ENCODE measurements around the gene CIBAR2. TPM values are rescaled to one million over a fixed set of nuclear protein-coding genes. Genes with fewer than 3 reads are reported as not detected.
"Not testable (repeated sequence)": the region's sequence is repeated elsewhere in the genome, so short reads cannot be mapped to it uniquely, and the experiment has no call there.

The CIBAR2 gene
- total RNA-seq, 2 experiments from 2014 or later: not detected

GRCh38 chr16:85056211-85056748 lies 56.0 kb downstream of the CIBAR2 start:
- intact Hi-C loops (cut with micrococcal nuclease): no loop called here
- Mint-ChIP-seq H3K4me3 (peak overlapping the region; percentile 64), H3K36me3 (ENCODE audit: low read depth) (peaks cover 1% of the 10 kb centered on the region), H3K9me3 (no peaks in the 10 kb centered on the region), H3K27ac (peak overlapping the region; percentile 84), H3K4me1 (ENCODE audit: low read depth) (peaks cover 39% of the 10 kb centered on the region), H3K27me3 (ENCODE audit: low read depth) (no peaks in the 10 kb centered on the region)
- CTCF ChIA-PET: interaction anchor here (1.1 to 2.2 kb wide), 5 partner anchors 10 to 30 kb away, joined by 4 to 9 read pairs (median 6); partner anchors contain the start of gene KIAA0513
- DNase-seq: peak; percentile 35

- Mint-ChIP-seq H3K27ac (peak overlapping the region; percentile 84), H3K4me3 (peak overlapping the region; percentile 64), H3K27me3 (ENCODE audit: low read depth) (no peaks in the 10 kb centered on the region), H3K36me3 (ENCODE audit: low read depth) (peaks cover 1% of the 10 kb centered on the region), H3K9me3 (no peaks in the 10 kb centered on the region), H3K4me1 (ENCODE audit: low read depth) (peaks cover 39% of the 10 kb centered on the region)
- intact Hi-C loops (cut with micrococcal nuclease): loop anchor here (1.0 kb wide), 3 partner anchors 26 to 44 kb away; partner anchors contain the start of gene ZDHHC7
- CTCF ChIA-PET: interaction anchor here (0.7 to 2.2 kb wide), 7 partner anchors 9 to 31 kb away, joined by 3 to 9 read pairs (median 5); partner anchors contain the start of gene KIAA0513
- DNase-seq: peak; percentile 77
Observed at GRCh38 chr16:85055493-85056210, 56.6 kb downstream of the CIBAR2 start.

- DNase-seq: no peak
- intact Hi-C loops (cut with micrococcal nuclease): loop anchor here (1.0 kb wide), 3 partner anchors 26 to 44 kb away; partner anchors contain the start of gene ZDHHC7
- H3K27ac Mint-ChIP-seq: peak overlapping the region; percentile 84
- H3K4me3 Mint-ChIP-seq: peak overlapping the region; percentile 64
- peaks cover 41% of the 10 kb centered on the region for H3K4me1 Mint-ChIP-seq (ENCODE audit: low read depth)
- H3K36me3 Mint-ChIP-seq (ENCODE audit: low read depth): peaks cover 1% of the 10 kb centered on the region
- CTCF ChIA-PET: interaction anchor here (0.7 to 2.2 kb wide), 5 partner anchors 8 to 94 kb away, joined by 3 to 9 read pairs (median 6); no protein-coding TSS in a partner anchor
- H3K27me3 Mint-ChIP-seq (ENCODE audit: low read depth): no peaks in the 10 kb centered on the region
- no peaks in the 10 kb centered on the region for H3K9me3 Mint-ChIP-seq
Observed at GRCh38 chr16:85054948-85055492, 57.3 kb downstream of the CIBAR2 start.

GRCh38 chr16:85054321-85054720 lies 58.0 kb downstream of the CIBAR2 start:
- H3K27me3 Mint-ChIP-seq (ENCODE audit: low read depth); H3K36me3 Mint-ChIP-seq (ENCODE audit: low read depth); H3K4me3 Mint-ChIP-seq; H3K9me3 Mint-ChIP-seq; intact Hi-C loops (cut with micrococcal nuclease); H3K27ac Mint-ChIP-seq; DNase-seq: not testable (repeated sequence)
- peaks cover 44% of the 10 kb centered on the region for H3K4me1 Mint-ChIP-seq (ENCODE audit: low read depth)
- CTCF ChIA-PET: interaction anchor here (0.7 to 1.2 kb wide), 3 partner anchors 8 to 95 kb away, joined by 3 to 9 read pairs (median 7); no protein-coding TSS in a partner anchor

- Mint-ChIP-seq H3K9me3 (no peaks in the 10 kb centered on the region), H3K36me3 (ENCODE audit: low read depth) (no peaks in the 10 kb centered on the region), H3K4me1 (ENCODE audit: low read depth) (peaks cover 42% of the 10 kb centered on the region), H3K27ac (no peak overlapping the region), H3K4me3 (no peak overlapping the region), H3K27me3 (ENCODE audit: low read depth) (no peaks in the 10 kb centered on the region)
- no peak for DNase-seq
- intact Hi-C loops (cut with micrococcal nuclease): no loop called here
- CTCF ChIA-PET: interaction anchor here (1.1 kb wide), 1 partner anchor 34 kb away, joined by 4 read pairs; no protein-coding TSS in a partner anchor
Observed at GRCh38 chr16:85052536-85052935, 59.7 kb downstream of the CIBAR2 start.

GRCh38 chr16:85051683-85052082 lies 60.6 kb downstream of the CIBAR2 start:
- Mint-ChIP-seq H3K27ac (no peak overlapping the region), H3K4me3 (no peak overlapping the region), H3K4me1 (ENCODE audit: low read depth) (peaks cover 42% of the 10 kb centered on the region), H3K9me3 (no peaks in the 10 kb centered on the region), H3K36me3 (ENCODE audit: low read depth) (no peaks in the 10 kb centered on the region), H3K27me3 (ENCODE audit: low read depth) (no peaks in the 10 kb centered on the region)
- intact Hi-C loops (cut with micrococcal nuclease): no loop called here
- no peak for DNase-seq
- CTCF ChIA-PET: no interaction called here

- no peaks in the 10 kb centered on the region for H3K9me3 Mint-ChIP-seq
- H3K4me3 Mint-ChIP-seq: no peak overlapping the region
- intact Hi-C loops (cut with micrococcal nuclease): no loop called here
- H3K27ac Mint-ChIP-seq: no peak overlapping the region
- H3K36me3 Mint-ChIP-seq (ENCODE audit: low read depth): no peaks in the 10 kb centered on the region
- H3K4me1 Mint-ChIP-seq (ENCODE audit: low read depth): peaks cover 42% of the 10 kb centered on the region
- DNase-seq: no peak
- H3K27me3 Mint-ChIP-seq (ENCODE audit: low read depth): no peaks in the 10 kb centered on the region
- CTCF ChIA-PET: no interaction called here
Observed at GRCh38 chr16:85051067-85051581, 61.1 kb downstream of the CIBAR2 start.

GRCh38 chr16:85049706-85050305 lies 62.5 kb downstream of the CIBAR2 start:
- H3K36me3 Mint-ChIP-seq (ENCODE audit: low read depth): no peaks in the 10 kb centered on the region
- no peaks in the 10 kb centered on the region for H3K27me3 Mint-ChIP-seq (ENCODE audit: low read depth)
- intact Hi-C loops (cut with micrococcal nuclease): no loop called here
- CTCF ChIA-PET: no interaction called here
- H3K9me3 Mint-ChIP-seq: no peaks in the 10 kb centered on the region
- H3K4me1 Mint-ChIP-seq (ENCODE audit: low read depth): peaks cover 33% of the 10 kb centered on the region
- H3K4me3 Mint-ChIP-seq: no peak overlapping the region
- no peak for DNase-seq
- H3K27ac Mint-ChIP-seq: no peak overlapping the region

- Mint-ChIP-seq H3K27ac (no peak overlapping the region), H3K9me3 (no peaks in the 10 kb centered on the region), H3K4me3 (no peak overlapping the region), H3K4me1 (ENCODE audit: low read depth) (peaks cover 30% of the 10 kb centered on the region), H3K27me3 (ENCODE audit: low read depth) (no peaks in the 10 kb centered on the region), H3K36me3 (ENCODE audit: low read depth) (peaks cover under 1% of the 10 kb centered on the region)
- intact Hi-C loops (cut with micrococcal nuclease): no loop called here
- DNase-seq: no peak
- CTCF ChIA-PET: no interaction called here
Observed at GRCh38 chr16:85048921-85049562, 63.2 kb downstream of the CIBAR2 start.

Other genes starting within 250 kb of the CIBAR2 start
- 10 to 100 TPM; 16.6 to 17.9 TPM for gene ZDHHC7, start 100.9 kb downstream of the CIBAR2 start, total RNA-seq
- 1 to 10 TPM; 9.7 to 9.8 TPM for gene KIAA0513, start 84.7 kb downstream of the CIBAR2 start, total RNA-seq